ENCODE data around the gene PERM1.

The PERM1 gene

DNA sequence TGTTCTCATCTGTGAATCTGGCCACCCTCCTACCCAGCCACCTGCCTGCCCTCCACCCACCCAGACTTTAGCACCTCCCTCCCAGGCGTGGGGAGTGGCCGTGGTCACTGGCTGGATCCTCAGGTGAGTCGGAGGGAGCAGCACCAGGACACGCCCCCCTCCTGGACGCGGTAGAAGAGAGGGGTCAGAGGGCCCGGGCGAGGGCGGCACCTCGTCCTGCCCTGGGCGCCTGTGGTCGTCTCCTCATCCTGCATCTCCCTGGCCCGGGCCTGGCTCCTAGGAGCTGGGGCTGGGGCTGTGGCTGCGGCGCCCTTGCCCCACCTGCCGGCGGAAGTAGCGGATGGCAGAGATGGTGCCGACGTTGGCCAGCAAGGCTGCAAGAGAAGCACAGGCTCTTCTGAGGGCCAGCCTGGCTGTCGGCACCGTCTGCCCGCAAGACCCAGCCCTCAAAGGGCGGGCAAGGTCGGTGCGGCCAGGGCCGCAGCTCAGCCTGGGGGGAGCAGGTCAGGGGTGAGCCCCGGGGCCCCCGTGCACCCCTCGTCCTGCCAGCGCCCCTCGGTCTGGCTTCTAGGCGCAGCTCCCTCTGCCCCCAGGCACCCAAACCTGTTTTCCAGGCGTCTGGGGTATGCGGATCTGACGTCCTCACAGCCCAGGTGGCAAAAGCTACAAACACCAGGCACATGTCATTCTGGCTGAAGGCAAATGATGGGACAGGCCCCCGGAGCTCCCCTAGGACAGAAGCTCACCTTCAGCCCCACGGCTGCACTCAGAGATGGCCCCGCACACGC is 5.8 kb downstream of the PERM1 start:
- peak; percentile 71 for DNase-seq

DNA sequence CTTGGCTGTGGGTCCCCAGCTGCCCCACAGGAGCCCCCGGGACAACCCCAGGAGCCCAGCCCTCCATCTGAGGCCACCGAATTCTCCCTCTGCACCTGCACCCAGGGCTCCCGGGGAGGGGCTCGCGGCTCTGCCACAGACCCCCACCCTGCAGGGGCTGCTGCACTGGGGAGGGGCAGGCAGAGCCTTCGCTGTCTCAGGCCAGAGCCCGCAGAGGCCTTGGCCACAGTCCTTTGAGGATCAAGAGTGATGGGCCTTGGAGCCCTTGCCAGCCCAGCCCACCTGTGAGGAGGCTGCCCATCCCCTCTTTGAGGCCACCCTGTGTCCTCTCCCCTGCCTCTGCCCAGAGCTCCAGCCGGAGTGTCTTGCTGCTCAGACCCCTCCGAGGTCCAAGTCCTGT is 6.5 kb downstream of the PERM1 start:
- DNase-seq = no peak

DNA sequence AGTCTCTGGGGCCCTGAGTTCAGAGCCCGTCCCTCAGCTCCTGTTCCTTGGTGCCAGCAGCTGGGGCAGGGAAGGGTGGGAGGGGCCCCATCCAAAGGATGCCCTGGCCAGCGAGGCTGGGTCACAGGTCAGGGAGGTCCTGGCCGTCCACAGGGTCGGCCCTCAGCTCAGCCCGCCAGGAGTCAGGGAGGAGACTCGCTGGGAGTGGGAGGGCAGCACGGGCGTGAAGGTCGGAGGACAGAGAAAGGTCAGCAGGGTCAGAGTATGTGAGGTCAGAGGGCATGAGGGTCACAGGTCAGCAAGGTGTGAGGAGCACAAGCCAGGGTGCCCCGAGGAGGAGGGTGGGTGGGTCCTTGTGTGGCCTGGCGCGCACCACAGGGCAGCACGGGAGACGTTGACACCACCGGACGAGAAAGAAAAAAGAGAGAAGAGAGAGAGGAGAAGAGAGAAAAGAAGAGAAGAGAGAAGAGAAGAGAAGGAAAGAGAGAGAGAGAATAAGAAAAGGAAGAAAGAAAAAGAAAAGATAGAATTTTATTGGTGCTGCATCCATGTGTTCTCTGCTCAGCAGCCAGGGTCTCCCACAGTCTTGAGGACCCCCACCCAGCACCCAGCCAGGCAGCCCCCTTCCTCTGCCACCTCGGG is 7.1 kb downstream of the PERM1 start:
- DNase-seq = no peak

DNA sequence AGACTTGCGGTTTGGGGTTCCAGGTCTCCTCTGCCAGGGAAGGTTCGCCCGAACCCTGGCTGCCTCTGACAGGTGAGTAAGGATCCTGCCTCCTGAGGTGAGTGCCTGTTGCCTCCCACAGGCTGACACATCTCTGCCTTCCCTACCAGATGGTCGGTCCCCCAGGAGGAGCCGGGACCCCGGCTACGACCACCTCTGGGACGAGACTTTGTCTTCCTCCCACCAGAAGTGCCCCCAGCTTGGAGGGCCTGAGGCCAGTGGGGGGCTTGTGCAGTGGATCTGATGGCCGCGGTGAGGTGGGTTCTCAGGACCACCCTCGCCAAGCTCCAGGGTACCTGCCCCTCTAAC is 7.6 kb downstream of the PERM1 start:
- no peak for DNase-seq

DNA sequence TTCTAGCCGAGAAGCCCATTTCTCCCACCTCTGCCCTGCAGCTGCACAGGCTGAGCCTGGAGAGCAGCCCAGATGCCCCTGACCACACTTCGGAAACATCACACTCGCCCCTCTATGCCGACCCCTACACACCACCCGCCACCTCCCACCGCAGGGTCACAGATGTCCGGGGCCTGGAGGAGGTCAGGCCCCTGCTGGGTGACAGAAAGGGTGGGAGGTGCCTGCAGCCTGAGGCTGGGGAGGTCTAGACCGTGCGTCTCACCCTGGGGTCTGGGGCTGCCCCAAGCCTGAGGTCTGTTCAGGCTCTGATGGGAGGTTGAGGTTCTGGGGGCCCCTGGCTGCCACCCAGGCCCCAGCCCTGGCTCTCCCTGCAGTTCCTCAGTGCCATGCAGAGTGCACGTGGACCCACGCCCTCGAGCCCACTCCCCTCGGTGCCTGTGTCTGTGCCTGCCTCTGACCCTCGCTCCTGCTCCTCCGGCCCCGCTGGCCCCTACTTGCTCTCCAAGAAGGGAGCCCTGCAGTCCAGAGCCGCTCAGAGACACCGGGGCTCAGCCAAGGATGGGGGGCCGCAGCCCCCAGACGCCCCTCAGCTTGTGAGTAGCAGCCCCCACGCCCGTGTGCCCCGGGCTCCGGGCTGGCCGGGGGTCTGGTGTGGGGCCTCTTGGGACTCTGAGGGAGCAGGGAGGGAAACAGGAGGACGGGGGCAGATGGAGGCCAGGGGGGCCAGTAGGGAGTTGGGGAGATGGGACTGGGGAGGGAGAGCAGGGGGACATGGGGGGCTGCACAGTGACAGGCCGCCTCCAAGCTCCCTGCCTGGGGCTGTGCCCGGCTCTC is 8.2 kb downstream of the PERM1 start:
- no peak for DNase-seq

DNA sequence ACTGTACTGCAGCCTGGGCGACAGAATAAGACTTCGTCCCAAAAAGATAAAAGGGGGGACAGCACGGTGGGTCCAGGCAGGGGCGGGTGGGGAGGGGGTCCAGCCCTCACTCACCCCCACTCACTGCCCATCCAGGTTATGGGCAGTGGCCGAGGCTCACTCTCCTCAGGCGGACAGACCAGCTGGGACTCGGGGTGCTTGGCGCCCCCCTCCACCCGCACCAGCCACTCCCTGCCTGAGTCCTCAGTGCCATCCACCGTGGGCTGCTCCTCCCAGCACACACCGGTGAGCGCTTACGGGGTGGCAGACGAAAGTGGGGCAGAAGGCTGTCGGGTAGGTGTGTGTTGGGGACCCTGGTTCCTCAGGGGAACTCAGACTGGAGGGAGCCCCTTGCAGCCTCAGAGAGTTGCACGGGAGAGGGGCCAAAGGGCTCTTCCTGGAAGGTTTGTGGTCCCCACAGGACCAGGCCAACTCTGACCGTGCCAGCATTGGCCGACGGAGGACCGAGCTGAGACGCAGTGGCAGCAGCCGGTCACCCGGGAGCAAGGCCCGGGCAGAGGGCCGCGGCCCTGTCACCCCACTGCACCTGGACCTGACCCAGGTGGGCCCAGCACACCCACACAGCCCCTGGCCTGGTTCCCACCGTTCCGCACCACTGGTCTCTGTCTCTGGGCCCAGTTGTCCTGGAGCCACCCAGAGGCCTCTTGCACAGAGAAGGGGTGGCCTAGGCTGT is 9.0 kb downstream of the PERM1 start:
- no peak for DNase-seq

DNA sequence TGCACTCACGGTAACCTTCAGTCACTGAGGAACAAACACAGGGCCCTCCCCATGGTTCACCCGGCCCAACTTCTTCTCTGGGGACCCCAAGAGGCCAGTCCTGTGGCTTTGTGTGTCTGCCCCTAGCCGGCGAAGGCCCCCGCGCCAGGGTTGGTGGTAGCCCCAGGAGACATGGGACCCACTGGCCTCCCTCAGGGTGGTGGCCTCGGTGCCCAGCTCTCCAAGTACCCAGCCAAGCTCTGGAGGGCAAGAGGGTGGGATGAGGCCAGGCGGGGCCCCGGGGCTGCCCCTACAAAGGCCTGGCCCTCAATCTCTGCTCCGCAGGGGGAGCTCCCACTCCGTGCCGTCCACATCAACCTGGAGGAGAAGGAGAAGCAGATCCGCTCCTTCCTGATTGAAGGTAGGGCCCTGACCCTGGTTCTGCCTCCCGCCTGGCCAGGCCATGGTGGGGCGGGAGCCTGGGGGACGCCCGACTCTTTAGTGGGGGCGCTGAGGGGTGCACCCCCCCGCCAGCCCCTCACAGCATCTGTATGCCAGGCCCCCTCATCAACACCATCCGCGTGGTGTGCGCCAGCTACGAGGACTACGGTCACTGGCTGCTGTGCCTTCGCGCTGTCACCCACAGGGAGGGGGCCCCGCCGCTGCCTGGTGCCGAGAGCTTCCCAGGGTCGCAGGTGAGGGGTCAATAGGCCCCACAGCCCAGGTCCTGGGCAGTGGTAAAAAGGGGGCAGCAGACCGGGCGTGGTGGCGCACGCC is 10.0 kb downstream of the PERM1 start:
- no peak for DNase-seq

DNA sequence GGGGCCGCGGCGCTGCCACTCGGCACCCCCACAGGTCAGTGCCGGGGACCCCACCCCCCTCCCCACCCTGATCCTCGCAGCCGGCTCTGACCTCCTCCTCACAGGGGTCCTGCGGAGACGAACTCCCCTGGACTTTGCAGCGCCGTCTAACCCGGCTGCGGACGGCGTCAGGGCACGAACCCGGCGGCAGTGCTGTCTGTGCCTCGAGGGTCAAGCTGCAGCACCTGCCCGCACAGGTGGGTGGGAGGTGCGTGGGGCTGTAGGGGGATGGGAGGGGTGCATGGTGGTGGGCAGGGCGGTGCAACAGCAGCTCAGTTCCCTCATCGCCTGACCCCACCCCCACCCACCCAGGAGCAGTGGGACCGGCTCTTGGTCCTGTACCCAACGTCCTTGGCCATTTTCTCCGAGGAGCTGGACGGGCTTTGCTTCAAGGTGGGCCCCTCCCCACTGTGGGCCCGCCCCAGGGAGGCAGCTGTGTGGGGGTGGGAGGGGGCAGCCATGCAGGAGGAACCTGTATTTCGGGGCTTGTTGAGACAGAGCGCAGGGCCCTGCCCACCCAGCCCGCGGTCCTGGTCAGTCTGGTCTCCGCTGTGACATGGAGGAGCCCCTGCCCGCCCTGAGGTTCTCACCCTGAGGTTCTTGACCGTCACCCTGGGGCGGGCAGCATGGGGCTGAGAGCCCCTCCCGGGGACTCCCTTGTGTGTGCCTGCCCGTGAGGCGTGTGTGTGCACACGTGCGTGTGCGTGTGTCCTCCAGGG is 10.7 kb downstream of the PERM1 start:
- DNase-seq = no peak

DNA sequence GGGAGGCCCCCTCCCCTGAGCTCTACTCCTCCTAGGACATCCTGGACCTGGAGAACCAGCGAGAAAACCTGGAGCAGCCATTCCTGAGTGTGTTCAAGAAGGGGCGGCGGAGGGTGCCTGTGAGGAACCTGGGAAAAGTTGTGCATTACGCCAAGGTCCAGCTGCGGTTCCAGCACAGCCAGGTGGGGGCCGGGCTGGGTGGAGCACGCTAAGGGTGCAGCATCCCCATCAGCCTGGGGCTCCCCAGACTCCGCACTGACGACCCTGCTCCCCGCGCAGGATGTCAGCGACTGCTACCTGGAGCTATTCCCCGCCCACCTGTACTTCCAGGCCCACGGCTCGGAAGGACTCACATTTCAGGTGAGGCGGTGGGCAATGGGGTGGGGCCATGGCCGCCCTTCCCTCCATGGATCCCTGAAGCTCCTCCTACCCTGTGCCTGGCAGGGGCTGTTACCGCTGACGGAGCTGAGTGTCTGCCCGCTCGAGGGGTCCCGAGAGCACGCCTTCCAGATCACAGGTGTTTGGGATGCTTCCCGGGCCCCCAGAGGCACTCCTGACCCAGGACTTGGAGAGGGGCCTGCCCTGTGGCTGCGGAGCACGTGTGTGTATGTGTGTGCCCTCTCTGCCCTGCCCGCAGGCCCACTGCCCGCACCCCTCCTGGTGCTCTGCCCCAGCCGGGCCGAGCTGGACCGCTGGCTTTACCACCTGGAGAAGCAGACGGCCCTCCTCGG is 11.5 kb downstream of the PERM1 start:
- no peak for DNase-seq

DNA sequence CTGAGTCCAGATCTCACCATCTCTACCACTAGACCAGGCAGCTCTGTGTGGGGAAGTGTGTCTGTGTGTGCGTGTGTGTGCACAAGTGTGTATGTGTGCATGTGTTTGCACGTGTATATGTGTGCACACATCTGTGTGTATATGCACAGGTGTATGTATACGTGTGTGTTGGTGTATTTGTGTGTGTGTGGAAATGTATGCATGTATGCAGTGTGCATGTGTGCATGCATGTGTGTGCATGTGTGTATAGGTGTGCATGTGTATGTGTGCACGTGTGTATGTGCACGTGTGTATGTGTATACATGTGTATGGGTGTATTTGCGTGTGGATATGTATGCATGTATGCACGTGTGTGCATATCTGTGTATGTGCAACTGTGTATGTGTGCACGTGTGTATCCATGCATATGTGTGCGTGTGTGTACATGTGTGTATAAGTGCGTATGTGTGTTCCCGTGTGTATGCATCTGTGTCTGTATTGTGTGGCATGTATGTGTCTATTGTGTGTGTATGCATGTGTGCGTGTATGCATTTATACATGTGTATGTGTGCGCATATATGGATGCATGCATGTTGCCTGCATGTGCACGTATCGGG is 12.5 kb downstream of the PERM1 start:
- DNase-seq = no peak

DNA sequence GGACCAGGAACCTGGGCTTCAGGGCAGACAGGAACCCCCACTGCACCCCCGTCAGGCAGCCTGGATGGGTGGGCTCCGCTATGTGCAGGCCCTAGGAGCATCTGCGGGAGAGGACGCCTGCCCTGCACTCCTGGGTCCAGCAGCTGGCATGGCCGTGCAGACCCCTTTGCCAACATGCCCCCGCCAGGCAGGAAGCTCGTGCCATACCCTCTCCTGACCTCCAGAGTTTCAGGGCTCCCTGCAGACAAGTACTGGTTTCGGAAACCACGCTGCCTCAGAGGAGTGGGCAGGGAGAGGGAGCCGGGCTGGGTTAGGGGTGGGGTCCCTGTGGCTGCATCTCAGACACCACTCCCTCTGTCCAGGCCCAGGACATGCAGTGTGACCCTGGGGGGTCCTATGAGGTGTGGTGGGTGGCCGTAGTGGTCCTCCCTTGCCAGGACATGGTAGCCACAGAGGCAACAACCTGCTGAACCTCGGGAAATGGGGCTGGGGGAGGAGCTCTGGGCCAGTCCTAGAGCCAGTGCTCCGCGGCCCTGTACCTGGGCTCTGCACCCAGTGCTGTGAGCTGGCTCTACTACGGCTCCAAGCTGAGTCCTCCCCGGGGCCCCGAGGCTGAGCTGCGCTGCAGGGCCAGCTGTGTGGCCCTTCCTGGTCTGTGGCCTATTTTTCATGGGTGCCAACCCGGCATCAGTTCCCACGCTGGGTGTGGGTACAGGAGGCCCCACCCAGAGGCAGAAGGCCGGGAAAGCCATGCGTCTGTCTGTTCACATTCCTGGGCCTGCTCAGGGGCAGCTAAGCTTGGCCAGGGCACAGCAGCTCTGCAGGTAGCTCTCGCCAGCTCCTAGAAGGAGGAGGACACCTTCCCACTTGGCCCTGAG is 14.2 kb downstream of the PERM1 start:
- DNase-seq = no peak

DNA sequence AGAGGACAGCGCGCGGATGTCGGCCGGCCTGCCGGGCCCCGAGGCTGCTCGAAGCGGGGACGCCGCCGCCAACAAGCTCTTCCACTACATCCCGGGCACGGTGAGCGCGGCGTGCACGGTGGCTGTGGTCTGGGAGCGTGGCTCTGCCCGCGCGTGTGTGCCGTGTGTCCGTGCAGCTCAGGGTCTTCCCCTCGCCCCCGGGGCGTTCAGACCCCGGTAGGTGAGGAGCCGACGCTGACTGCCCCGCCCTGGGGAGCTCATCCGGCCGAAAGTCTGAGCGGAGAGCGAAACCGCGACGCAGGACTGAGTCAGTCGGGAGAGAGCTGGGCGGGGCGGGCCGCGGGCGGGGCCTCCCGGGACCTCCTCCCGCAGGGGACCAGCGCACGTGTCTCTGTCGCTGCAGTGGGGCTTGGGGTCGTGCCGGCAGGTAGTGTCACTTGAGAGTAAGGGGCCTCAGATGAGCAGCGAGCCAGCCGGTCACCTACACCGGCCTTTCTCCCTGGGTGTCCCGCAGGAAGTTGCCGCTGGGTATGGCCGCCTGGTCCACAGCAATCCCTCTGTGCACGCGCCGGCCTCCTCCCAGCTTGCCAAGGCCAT is 15.1 kb downstream of the PERM1 start:
- DNase-seq = peak; percentile 91

DNA sequence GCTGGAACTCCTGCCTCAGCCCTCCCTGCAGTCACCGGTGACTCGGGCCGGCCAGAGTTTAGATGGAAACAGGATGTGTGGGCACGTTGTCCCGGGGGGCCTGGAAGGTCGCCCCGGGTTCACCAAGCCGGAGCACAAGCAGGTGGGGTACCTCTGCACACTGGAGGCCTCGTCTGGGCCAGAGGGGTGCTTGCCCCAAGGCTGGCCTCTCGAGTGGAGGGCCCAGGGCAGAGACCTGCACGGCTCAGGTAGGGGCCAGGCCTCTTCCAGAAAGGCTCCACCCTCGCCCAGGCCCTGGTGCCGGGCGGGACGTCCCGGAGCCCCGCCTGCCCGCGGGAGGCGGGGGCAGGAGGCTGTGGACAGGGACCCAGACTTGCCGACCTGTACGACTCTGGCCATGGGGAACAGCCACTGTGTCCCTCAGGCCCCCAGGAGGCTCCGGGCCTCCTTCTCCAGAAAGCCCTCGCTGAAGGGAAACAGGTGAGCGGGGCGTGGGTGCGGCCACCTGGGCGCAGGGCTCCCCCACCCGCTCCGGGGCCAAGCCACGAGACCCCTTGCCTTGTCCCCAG is 15.7 kb downstream of the PERM1 start, which contains the start of gene PLEKHN1:
PLEKHN1 (plus strand) TSS at position 348 of the 569 bp plus-strand sequence; CDS start at position 398, 50 bp downstream.
- no peak for DNase-seq

DNA sequence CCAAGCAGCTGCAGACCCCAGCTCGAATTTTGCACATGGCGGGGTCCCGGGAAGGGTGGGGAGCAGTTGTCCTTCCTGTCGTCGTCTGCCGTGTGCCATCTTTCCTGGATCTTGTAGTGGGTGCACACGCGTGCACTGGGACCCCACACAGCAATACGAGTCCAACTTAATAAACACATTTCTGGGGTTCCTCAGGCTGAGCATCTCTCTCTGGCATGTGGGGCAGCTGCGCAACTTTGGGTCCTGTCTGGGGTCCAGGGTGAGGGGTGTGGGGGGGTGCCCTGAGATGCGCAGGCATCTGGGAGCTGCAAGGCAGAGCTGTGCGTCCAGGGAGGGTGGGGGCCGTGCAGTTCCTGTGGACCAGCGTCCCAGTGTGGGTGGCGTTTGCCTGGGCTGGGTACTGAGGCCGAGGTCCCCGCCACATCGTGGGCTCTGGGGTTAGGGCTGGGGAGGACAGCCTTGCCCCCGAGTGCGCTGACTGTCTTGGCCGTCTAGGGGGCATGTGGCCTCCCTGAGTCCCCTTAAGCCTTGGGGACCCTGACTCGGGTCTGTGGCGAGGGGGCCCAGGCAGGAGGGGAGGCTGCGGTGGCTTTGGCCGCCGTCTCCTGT is 16.3 kb downstream of the PERM1 start:
- DNase-seq = no peak

DNA sequence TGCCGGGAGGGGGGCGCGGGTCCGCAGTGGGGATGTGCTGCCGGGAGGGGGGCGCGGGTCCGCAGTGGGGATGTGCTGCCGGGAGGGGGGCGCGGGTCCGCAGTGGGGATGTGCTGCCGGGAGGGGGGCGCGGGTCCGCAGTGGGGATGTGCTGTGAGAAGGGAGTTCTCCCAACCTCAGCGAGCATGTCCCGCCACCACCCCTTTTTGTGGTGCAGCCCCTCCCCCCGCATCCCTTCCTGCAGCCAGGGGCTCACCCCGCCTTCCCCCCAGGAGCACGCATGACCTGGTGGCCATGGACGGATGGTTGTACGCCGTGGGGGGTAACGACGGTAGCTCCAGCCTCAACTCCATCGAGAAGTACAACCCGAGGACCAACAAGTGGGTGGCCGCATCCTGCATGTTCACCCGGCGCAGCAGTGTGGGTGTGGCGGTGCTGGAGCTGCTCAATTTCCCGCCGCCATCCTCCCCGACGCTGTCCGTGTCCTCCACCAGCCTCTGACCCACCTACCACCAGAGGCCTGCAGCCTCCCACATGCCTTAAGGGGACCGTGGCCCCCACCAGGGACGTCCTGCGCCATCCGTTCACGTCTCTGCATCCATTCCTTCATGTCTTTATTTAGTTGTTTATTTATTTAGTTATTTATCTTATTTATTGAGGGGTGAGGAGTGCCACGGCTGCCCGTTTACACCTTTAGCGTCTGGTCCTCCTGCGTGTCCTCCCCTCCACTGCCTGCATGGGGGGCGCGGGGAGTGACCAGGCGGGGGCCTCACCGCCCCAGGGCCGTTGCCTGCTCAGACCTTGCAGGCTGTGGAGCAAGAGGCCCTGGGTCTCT is 17.0 kb downstream of the PERM1 start:
- DNase-seq = no peak

DNA sequence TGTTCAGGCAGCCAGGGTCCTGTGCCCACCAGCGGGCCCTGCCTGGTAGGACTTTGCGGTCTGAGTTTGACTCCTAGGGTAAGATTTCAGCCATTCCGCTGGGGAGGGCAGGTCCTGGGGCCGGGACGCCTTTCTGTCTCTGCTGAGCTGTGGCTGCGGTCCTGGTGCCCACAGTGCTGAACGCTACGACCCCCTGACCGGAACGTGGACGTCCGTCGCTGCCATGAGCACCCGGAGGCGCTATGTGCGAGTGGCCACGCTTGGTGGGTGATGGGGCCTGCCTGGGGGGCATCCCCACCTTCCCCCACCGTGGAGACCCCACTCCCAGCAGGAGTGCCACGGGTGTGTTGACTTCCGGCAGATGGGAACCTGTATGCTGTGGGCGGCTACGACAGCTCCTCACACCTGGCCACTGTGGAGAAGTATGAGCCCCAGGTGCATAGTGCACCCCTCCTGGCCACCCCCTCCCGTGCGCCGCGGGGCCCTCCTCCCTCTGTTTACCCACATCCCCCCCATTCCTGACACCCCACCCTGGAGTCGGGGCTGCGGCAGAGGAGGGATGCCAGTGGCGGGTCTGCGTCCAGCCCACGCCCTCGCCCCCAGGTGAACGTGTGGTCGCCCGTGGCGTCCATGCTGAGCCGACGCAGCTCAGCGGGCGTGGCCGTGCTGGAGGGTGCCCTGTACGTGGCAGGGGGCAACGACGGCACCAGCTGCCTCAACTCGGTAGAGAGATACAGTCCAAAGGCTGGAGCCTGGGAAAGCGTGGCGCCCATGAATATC is 18.0 kb downstream of the PERM1 start:
- no peak for DNase-seq
